Stimulated activated CD8-positive, alpha-beta memory T cell treated with anti-CD3 and anti-CD28 coated beads, Interleukin-7, amount 100 ng/mL, for 1 hour (primary cell): ENCODE results near the gene LY6G6D.

Experiments
- DNase-seq, 2 donors: peaks; one replicate each; pipeline ENCODE4 v3.0.0-alpha.2; 2020; ENCODE audit warnings: low read depth in 2 of 2

LY6G6D gene, protein sequence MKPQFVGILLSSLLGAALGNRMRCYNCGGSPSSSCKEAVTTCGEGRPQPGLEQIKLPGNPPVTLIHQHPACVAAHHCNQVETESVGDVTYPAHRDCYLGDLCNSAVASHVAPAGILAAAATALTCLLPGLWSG

DNA sequence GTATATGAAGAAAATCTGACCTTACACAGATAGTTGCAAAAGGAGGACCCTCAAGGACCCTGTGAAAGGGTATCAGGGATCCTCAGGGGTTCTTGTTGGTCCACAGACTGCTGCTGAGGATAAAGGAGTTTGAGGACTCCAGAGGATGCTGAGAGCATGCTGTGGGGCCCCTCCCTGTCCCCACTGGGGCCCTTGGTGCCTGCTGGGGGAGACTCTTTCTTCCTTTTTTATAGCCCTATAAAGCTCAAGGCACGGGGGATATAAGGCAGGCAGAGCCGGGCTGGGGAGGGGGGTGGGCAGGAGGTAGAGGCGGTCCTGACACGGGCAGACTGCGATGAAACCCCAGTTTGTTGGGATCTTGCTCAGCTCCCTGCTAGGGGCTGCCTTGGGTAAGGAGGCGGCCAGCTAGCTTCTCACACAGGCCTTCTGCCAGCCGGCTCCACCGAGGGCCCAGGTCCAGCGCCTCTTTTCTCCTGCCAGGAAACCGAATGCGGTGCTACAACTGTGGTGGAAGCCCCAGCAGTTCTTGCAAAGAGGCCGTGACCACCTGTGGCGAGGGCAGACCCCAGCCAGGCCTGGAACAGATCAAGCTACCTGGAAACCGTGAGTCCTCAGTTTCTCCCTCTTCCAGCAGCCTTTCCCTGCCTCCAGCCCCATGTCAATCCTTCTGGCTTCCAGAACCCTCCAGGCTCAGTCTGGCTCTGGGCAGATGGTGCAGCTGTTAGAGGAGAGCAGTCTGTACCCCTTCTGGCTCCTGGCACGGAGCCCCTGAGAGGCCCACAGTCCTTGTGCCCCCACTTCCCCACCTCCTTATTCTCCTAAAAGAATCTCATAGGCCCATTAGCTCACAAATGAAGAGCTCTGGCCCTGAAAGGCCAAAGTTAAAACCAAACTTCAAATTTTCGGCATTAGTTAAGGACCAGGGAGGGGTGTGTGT is at the start of gene LY6G6D:
Gene LY6G6D, plus strand, starts transcription at position 327 of the 937 bp plus-strand sequence. Its CDS starts 8 bp downstream, at position 335.
- no peak for DNase-seq

DNA sequence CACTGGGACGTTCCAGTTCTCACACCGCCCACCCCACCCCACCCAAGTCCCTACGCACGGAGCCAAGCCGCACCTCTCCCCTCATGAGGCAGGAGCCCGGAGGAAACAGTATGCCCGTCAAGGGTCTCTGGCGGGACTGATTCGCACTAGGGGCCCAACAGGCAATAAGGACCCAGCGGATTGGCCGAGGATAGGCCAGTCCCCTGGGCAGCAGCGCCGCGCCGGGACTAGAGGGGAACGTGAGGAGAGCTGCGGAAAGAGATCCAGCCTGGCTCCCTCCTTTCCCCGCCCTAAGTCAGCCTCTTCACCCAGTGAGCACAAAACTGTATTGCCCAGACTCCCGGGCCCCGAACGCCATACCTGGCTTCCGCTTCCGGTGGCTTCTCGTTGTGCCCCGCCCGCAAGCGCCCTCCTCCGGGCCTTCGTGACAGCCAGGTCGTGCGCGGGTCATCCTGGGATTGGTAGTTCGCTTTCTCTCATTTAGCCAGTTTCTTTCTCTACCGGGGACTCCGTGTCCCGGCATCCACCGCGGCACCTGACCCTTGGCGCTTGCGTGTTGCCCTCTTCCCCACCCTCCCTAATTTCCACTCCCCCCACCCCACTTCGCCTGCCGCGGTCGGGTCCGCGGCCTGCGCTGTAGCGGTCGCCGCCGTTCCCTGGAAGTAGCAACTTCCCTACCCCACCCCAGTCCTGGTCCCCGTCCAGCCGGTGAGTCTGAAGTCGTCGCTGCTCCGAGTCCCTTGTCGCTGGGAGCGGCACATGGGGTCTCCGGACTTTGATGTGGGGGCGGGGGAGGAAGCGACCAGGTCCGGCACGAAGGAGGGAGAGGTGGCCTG is 49.4 kb upstream of the LY6G6D start, which contains the start of gene CSNK2B:
Gene CSNK2B, plus strand, starts transcription at position 580 of the 836 bp plus-strand sequence. CDS start 752 bp downstream, outside the sequence.
- DNase-seq: peak; percentile 96 to 97

DNA sequence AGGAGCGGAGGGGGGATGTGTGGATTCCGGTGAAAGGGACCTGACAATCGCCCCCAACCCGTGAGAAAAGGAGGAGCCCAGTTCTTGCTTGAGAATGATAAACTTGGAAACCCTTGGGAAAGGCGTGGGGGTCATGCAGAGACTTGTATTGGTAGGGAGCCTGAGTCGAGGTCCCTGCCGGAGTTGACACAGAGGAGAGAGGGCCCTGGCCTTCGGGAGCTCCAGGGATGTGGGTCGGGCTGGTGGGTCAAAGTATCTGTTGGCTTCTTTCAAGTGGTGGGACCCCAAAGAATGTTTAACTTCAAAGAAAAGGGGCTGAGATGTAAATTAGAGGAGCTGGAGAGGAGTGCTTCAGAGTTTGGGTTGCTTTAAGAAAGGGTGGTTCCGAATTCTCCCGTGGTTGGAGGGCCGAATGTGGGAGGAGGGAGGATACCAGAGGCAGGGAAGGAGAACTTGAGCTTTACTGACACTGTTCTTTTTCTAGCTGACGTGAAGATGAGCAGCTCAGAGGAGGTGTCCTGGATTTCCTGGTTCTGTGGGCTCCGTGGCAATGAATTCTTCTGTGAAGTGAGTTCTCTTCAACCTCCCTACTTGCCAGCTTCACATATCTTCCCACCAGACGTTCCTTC is 48.7 kb upstream of the LY6G6D start:
- DNase-seq: no peak

DNA sequence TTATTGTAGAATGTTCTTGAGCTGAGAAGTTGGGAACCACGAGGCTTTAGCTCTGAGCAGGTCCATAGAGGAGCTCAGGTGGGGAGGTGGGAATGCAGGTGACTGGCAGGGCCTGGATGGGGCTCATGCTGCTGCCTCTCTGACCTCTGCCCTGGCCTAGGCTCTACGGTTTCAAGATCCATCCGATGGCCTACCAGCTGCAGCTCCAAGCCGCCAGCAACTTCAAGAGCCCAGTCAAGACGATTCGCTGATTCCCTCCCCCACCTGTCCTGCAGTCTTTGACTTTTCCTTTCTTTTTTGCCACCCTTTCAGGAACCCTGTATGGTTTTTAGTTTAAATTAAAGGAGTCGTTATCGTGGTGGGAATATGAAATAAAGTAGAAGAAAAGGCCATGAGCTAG is 45.5 kb upstream of the LY6G6D start, which contains the start of gene LY6G5B:
Gene LY6G5B, plus strand, starts transcription at position 301 of the 400 bp plus-strand sequence. CDS start 975 bp downstream, outside the sequence.
- DNase-seq: no peak

DNA sequence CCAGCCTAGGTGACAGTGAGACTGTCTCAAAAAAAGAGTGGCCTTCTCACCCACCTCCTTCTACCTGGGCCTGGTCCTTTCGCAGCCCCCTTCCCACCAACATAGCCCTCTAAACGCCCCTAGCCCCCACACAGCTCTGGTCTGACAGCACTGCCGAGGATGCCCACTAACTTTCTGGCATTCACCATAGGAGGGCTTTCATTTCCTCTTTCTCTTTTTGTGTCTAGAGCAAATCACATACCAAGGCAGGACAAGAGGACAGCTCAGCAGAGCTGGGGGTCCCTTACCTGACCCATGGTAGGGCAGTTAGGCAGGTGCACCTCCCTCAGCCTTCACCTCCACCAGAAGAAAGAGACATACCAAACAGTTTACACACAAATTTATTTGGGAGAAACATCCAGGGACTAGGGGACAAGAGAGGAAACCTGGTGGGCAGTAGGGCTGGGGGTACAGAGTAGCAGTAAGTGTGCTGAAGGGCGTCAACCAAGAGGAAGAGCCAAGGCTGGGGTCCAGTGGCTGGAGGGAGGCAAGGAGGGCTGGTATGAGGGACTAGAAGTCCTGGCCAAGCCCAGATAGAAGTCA is 38.7 kb upstream of the LY6G6D start:
- DNase-seq: no peak

DNA sequence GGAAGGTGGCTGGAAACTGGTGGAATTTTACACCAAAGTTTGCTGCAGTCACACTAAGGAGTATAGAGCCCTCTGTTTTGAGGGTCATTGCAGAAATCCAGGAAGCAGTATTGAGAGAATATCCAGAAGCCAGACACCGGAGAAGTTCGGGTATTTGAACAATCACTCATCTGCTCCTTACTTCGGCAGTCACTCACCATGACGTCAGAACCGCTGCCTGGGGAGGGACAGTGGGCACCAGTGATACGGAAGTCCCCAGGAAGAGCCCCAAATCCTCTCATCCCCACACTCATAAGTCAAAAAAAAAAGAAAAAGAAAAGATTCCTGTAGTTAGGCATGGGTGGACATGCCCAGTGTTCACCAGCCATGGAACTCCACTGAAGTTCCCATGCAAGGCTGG is 38.2 kb upstream of the LY6G6D start:
- no peak for DNase-seq

DNA sequence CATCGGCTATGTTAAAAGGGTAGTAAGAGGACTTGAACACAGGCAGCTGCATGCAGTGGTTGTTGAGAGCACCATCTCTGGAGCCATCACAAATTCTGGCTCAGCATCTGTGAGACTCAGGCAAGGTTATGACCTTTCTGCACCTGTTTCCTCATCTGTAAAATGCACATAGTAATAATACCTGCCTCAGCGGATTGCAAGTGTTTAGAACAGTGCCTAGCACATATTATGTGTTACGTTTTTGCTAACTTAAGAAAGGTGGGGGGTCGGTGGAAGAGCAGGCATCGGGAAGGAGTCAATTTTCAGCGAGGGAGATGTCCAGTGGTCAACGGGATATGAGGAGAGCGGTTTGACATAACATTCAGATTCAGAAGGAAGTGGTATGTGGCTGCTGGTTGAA is 37.2 kb upstream of the LY6G6D start:
- no peak for DNase-seq

DNA sequence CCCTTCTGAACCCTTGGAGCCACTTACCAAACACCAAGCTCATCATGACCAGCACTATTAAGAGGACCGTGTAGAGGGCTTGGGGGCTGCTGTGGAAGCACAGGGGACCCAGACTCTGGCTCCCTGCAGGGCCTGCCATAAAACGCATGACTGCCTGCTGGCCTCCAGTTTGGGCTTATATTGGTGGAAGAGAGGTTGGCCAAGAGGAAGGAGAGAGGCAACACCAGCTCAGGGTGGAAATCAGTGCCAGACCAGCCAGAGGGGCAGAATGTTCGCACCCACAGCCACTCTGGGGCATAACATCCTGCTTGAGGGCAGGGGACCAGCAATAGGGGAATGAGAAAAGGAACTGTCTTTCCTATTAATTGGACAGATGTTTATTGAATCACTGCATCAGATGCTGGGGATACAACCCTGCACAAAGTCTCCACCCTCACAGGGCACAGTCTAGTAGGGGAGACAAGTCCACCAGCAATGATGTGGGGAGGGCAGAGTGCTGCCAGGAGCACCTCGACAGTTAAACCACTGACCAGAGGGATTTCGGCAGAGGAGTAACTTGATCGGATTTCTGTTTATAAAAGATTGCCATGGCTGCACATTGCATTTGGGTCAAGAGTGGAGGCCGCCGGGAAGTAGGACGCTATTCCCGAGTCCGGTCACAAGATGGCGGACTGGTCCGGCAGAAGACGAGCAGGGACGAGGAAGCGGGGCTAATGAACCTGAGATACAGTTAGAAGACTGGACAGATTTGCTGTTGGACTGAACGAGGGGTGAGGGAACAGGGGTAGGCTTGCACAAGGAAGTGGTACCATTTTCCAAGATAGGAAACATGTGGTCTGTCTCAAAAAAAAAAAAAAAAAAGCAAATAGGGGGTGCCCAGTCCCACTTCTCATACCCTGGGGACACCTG is 34.7 kb upstream of the LY6G6D start, which contains the start of gene LY6G5C:
Gene LY6G5C, minus strand, starts transcription at position 842 of the 909 bp plus-strand sequence. Its CDS starts 694 bp downstream, at position 148.
- no peak for DNase-seq

DNA sequence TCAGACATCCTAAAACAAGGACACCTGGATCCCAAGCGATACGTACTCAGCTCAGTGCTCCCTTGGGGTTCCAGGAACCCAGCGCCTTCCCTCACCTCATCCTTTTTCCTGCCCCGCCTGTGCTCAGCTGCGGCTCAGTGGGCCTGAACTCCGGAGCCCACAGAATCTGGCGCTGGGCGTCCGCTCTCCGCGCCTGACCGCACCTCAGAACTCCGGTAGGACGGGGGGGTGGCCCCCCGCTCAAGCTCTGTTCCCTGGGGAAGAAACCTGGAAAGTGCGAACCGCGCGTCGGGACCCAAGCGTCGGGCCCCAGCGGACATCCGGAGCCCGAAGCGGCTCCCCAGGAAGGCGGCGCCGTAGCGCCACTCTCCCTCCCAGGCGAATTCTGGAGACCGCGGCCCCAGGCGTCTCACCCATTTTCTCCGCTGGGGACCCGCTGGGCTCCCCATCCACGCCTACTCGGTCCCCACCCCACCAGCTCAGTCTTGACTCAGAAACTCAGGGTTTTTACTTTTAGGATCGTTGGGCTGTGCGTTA is 33.9 kb upstream of the LY6G6D start:
- DNase-seq: no peak

DNA sequence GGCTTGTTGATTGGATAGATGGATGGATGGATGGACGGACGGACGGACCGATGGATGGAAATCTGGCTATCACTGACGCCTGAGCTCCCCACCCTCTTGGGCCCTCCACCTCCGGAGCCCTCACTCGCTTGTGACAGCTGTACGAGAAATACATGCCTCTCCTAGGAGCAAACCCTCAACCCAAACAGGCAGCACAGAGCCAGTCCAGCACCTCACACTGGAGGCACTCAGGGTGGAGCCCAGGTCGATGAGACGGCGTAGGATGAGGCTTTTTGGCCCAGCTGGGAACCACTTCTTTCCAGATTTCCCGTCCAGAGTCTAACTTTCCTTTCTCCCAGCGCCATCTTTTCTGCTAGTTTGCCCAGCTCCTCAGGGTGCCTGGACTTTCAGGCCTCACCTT is 31.6 kb upstream of the LY6G6D start:
- DNase-seq: no peak

DNA sequence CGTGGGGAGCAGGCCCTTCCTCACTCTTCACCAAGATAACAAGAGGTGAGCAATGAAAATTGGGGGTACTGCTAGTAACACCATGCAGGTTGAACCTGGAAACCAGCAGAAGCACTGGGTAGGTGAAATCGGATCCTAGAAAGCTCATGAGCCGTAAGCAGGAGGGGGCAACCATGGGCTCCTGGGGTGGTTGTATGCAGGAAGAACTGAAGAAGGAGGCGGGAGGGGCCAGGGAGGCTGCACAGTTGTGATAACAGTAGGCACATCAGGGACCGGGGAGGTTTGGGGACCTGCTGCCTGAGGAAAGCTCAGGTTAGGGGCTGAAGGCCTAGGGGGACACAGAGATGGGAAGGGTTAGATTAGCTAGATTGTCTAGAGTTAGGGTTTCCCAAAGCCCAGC is 28.7 kb upstream of the LY6G6D start:
- DNase-seq: no peak

DNA sequence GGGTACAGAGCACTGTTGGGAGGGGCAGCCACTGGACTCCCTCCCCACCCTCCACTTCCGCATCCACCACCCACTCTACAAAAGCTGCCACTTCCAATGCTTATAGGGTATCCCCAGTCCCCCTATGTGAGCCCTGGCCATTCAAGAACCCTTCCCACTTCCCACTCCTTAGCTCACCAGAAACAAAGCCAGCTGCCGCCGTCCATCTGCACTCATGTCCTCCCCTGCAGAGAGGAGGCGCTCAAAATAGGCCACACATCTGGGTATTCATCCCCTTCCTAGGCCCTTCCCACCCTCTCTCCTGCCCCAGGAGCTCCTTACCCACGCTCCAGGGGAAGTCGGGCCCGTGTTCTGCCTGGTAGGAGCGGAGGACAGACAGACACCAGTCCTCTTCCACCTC is 27.8 kb upstream of the LY6G6D start:
- DNase-seq: no peak

DNA sequence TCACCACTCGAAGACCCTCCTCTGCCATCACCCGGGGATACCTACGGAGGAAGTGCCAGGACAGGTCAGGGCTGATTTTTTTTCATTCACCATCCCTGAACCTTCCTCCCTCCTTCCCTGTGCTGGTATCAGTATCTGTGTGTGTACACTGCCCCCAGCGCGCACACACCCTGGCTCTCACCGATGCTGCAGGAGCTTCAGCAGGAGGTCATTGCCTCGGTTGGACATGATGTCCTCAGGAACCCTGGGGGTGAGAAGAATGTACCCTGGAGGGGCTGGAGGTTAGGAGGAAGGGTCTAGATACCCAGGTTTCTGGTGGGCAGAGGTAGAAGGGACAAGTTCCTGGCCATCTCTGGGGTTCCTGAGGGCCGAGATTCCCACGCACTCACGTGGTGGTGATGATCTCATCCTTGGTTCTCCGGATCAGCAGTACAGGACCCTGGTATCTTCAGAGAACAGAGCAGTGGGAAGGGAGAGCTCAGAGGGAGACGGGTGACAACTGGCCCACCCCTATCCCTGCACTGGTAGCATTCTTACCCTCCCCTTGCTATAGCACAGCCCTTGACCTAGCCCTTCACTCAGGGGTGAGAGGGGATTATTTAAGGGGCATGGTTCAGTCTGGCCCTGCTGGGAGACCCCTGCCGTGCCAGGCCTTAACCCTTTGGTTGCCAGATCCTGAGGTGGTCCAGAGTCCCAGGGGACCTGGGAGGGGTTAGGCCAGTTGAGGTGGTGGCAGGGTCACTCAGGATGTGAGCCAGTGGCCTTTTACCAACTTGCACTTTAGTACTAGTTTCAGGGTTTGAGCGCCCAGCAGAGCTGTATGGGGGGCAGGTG is 27.1 kb upstream of the LY6G6D start:
- DNase-seq: no peak

DNA sequence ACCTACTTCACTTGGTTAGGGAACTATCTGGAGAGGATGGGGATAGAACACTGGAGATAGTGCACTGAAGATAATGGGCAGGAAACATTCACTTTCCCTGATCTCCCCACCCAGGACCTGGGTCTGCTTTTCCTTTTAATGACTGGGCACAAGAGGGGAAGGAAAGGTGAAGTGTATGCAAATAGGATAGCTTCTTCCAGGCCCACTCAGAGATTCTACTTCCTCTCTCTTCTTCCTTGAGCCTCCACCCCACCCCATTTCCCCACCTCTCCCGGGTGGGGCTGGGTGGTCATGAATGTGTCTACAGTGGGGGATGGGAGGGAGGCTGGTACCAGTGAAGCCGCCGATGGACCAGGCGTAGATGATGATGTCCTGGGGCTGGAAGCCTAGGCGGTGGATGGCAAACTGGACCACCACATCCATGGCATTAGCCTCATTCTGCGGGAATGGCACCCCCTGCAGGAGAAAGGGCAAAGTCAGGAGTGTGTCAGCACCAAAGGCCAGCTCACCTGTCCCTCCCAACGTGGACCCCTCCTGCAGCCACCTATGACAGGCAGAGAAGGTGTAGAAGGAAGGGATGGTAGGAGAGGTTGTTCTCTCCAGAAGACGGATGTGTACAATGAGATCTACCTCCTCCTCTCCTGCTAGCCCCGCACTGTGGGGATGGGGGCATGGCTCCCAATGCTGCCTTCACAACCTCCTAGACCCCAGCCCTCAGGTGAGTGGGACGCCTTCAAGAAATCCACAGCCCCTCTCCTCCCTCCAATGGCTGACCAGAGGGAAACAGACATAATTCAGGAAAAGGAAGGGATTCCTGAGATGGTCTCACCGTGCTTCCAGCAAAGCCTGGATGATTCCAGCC is 25.7 kb upstream of the LY6G6D start:
- no peak for DNase-seq

DNA sequence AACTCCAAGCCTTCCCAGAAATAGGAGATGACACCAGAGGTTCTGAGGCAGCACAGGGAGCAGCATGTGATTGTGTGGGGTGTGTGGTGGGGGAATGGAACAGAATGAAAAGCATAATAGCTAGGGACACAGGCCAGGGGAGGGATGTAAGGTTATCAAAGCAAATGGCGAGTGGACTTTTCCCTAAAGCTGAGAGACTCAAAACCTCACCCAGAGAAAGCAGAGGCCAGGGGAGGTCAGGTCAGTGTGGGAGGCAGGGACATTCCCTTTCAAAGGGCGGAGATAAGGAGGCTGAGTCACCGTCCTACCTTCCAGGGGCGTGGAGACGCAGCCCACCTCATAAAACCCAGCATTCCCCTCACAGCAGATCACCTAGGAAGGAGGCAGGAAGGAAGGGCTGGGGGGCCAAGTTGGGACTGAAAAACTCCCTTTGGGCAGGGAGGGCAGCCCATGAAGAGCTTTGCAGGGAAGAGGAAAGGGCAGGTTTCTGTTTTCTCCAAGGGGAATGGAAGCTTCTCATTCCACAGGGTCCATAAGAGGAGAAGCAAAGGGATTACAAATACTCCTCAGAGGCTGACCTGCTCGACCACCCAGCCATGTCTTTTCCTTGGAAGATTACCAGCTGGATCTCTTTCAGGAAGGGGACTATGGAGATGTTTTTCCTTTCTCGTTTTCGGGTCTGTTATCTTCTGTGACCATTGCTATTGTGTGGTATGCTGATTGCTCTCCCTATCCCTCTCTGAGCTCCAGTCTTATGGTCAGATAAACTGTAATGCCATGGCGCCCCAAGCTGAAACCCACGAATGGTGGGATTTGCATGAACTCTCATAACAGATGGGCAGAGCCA is 24.7 kb upstream of the LY6G6D start:
- DNase-seq: no peak

DNA sequence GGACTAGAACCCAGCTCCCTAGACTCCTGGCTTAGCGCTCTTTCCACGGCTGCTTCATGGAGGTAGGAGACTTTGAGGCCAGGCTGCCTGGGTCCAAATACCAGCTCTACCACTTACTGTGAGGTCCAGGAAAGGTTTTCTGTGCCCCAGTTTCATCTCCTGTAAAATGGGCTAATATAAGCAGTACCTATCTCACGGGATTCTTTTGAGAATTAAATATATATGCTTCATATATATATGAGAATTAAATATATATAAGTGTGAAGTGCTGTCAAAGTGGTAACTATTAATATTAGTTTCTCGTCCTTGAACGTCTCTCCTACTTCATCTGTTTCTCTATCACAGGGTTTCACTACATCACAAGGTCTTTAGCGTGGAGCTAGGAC is 24.1 kb upstream of the LY6G6D start:
- no peak for DNase-seq

DNA sequence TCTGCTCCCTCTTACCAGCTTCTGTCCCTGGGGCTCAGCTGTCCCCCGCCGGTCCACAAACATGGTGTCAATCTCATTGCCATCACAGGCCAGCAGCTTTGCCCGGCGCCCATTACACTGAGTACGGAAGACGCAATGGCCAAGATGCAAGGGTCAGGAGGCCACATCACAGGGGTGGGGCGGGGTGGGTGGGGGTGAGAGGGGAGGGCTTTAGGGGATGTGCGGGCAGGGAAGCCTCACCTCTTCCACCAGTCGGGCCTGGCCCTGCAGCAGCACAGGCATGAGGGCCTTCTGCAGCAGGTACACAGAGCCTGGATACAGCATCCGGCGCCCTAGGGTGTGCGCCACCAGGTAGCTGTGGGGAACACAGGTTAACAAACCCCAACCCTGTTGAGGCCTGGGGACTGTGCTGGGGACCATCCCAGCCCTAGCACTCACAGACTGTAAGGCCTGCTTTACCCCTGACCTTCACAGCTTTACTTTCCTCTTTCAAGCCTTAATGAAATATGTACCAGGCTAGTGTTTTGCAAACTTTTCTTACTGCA is 23.5 kb upstream of the LY6G6D start:
- no peak for DNase-seq
